CD4-positive, alpha-beta T cell (primary cell): ENCODE measurements around the gene STAT3. TPM values are rescaled to one million over a fixed set of nuclear protein-coding genes. Genes with fewer than 3 reads are reported as not detected.

ENCODE experiments used
- ATAC-seq: fragments of 200-7000 bp; cut with Tn5 transposase; one replicate; pipeline ENCODE4 v1.10.0; 2022; ENCODE audit warnings: mild to moderate bottlenecking; ENCODE audit not compliant: poor library complexity
- CTCF ChIA-PET: fragments of 350-600 bp; sonication (Branson Sonifier 250); formaldehyde crosslinking; loops from one replicate; lab custom pipeline; 2021; ENCODE audit warnings: antibody characterized with exemption, inconsistent platforms; lab: Charles Lee
- POLR2A ChIA-PET: fragments of 350-600 bp; sonication (Branson Sonifier 250); formaldehyde crosslinking; loops from one replicate; lab custom pipeline; 2021; ENCODE audit warnings: antibody characterized with exemption, inconsistent platforms; lab: Charles Lee
- DNase-seq, 14 experiments: peaks; one replicate each; pipeline ENCODE4 v3.0.0-alpha.2; 2013 to 2020; ENCODE audit warnings: mixed read lengths in 2 of 14
- H3K27ac ChIP-seq, 2 donors: one replicate each; pipeline versions ENCODE4 v1.5.1 to v1.7.0; 2013; ENCODE audit warnings: low read length in 2 of 2, low read depth in 1 of 2, mild to moderate bottlenecking in 1 of 2
- H3K27me3 ChIP-seq, 2 experiments: 1 replicate in 1 of 2; 2 replicates in 1 of 2; pipeline versions ENCODE4 v1.6.1 to v1.7.0; 2013; ENCODE audit warnings: low read length in 2 of 2, control low read depth in 1 of 2, mild to moderate bottlenecking in 1 of 2, moderate library complexity in 1 of 2; ENCODE audit not compliant: insufficient read depth in 2 of 2, control insufficient read depth in 1 of 2
- H3K36me3 ChIP-seq: one replicate; pipeline ENCODE4 v1.6.1; 2013; ENCODE audit warnings: low read length, control low read depth; ENCODE audit not compliant: insufficient read depth
- H3K4me1 ChIP-seq: one replicate; pipeline ENCODE4 v1.6.1; 2013; ENCODE audit warnings: low read length, control low read depth; ENCODE audit not compliant: insufficient read depth
- H3K4me3 ChIP-seq: one replicate; pipeline ENCODE4 v1.5.1; 2013; ENCODE audit warnings: mild to moderate bottlenecking, low read length, moderate library complexity
- H3K9me3 ChIP-seq, 2 experiments: 1 replicate in 1 of 2; 2 replicates in 1 of 2; pipeline versions ENCODE4 v1.6.1 to v1.7.0; 2013; ENCODE audit warnings: low read length in 2 of 2, mild to moderate bottlenecking in 2 of 2, control low read depth in 1 of 2, moderate library complexity in 1 of 2; ENCODE audit not compliant: control insufficient read depth in 1 of 2, insufficient read depth in 1 of 2
- H3K27ac Mint-ChIP-seq: one replicate; pipeline ENCODE4 v1.8.0; 2020; ENCODE audit warnings: mixed read lengths
- H3K27me3 Mint-ChIP-seq: one replicate; pipeline ENCODE4 v1.8.0; 2021; ENCODE audit warnings: mixed read lengths
- H3K36me3 Mint-ChIP-seq: one replicate; pipeline ENCODE4 v1.8.0; 2021; ENCODE audit warnings: low read depth, mixed read lengths
- H3K4me1 Mint-ChIP-seq: one replicate; pipeline ENCODE4 v1.8.0; 2021; ENCODE audit warnings: low read depth, mixed read lengths
- H3K4me3 Mint-ChIP-seq: one replicate; pipeline ENCODE4 v1.8.0; 2020; ENCODE audit warnings: mild to moderate bottlenecking, mixed read lengths
- H3K9me3 Mint-ChIP-seq: one replicate; pipeline ENCODE4 v1.8.0; 2020; ENCODE audit warnings: mixed read lengths
- intact Hi-C, 2 experiments: fragments of 100-400 bp; cut with DNase I in 1 of 2; cut with micrococcal nuclease in 1 of 2; formaldehyde crosslinking; loops; one replicate each; pipeline versions ENCODE4 v1.15.1 to v1.9.0; 2023 to 2025; cut with DNase I, micrococcal nuclease
- total RNA-seq, 174 experiments: library from RNA in 2 of 174; stranded (reverse) in 2 of 174; gene quantifications; one replicate each; pipeline ENCODE4 v1.2.3 and lab custom pipeline; 2021 to 2026
- TF ChIP-seq, protein P1 (sequence below): fragments of 200-600 bp; IDR thresholded peaks from one replicate; pipeline ENCODE4 v1.8.0; 2022; ENCODE audit warnings: antibody characterized with exemption, mild to moderate bottlenecking

The STAT3 gene
- total RNA-seq, 2 experiments from 2014 or later, result 315 to 319 TPM

DNA sequence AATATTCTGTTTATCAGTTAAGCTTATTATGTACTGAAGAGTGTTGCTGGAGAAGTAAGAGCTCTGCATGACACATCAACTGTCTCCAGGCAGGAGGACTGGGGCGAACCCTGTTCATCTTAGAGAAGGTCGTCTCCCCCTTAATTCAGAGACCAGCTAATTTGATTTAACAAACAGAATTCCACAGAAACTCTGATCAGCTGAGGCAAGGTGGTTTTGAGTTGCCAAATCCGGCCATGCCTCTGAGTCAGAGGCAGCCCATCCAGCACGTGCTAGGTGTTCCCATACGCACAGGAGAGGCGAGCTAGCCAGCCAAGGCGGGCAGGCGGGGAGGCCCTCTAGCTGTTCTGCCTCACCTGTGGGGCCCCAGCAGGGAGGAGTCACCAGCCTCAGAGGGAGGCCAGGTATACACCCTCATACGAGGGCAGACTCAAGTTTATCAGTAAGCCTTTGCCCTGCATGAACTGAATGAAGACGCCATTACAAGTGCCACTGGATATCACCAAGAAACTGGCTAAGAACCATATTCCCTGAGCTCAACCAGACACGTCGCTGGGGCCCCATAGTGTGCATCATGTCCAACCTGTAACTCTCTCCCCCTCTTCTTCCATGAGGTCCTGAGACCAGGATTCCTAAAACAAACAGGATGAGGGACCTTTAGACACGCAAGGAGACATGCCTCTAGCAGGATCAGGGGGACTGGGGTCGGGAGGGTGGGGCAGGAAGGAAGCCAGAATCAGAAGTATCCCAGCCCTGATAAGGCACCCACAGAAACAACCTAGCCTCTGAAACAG is 74.3 kb downstream of the STAT3 start:
- H3K9me3 ChIP-seq, result peaks cover 0 to 3% of the 10 kb centered on the region in 2 experiments
- Mint-ChIP-seq H3K4me1 (peaks cover 85% of the 10 kb centered on the region), H3K4me3 (peak overlapping the region; percentile 77), H3K27ac (peak overlapping the region; percentile 82), H3K36me3 (peaks cover 72% of the 10 kb centered on the region), H3K27me3 (no peaks in the 10 kb centered on the region), H3K9me3 (no peaks in the 10 kb centered on the region)
- DNase-seq, result peak in 9 of 14 experiments; percentile 26 to 61 (median 43)
- H3K27me3 ChIP-seq, result no peaks in the 10 kb centered on the region
- peak; percentile 25 for ATAC-seq
- H3K4me1 ChIP-seq, result peaks cover 66% of the 10 kb centered on the region
- intact Hi-C loops, result loop anchor here in 1 of 2 experiments (1.0 to 2.0 kb wide), 2 partner anchors 23 to 92 kb away; no protein-coding TSS in a partner anchor
- ChIA-PET POLR2A (interaction anchor here (0.8 to 9.3 kb wide), 10 partner anchors 8 to 222 kb away, joined by 3 to 75 read pairs (median 6); partner anchors contain the start of genes NAGLU, STAT3, STAT5A and STAT5B), CTCF (interaction anchor here (1.7 to 15.7 kb wide), 4 partner anchors 10 to 92 kb away, joined by 3 to 187 read pairs (median 44); no protein-coding TSS in a partner anchor)
- TF ChIP-seq, protein P1, sequence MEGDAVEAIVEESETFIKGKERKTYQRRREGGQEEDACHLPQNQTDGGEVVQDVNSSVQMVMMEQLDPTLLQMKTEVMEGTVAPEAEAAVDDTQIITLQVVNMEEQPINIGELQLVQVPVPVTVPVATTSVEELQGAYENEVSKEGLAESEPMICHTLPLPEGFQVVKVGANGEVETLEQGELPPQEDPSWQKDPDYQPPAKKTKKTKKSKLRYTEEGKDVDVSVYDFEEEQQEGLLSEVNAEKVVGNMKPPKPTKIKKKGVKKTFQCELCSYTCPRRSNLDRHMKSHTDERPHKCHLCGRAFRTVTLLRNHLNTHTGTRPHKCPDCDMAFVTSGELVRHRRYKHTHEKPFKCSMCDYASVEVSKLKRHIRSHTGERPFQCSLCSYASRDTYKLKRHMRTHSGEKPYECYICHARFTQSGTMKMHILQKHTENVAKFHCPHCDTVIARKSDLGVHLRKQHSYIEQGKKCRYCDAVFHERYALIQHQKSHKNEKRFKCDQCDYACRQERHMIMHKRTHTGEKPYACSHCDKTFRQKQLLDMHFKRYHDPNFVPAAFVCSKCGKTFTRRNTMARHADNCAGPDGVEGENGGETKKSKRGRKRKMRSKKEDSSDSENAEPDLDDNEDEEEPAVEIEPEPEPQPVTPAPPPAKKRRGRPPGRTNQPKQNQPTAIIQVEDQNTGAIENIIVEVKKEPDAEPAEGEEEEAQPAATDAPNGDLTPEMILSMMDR, result no peak
- no peak overlapping the region for H3K4me3 ChIP-seq
- H3K27ac ChIP-seq, result peak overlapping the region; percentile 52 to 64
- peaks cover 63% of the 10 kb centered on the region for H3K36me3 ChIP-seq

DNA sequence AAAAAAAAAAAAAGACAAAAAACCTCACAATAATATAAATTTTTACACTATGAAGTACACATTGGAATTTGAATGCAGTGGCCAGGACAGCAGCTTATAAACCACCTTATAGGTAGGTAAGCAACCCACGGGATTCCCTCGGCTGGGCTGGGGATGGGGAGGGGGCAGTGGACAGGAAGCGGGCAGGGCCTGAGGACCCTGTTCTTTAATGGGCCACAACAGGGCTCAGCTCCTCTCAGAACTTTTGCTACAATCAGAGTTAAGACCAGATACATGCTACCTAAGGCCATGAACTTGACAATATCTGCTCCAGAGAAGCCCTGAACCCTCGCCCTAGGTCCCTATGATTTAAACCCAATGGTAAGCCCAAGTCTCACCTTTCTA is 74.9 kb downstream of the STAT3 start:
- Mint-ChIP-seq H3K4me1 (peaks cover 82% of the 10 kb centered on the region), H3K27me3 (no peaks in the 10 kb centered on the region), H3K4me3 (peak overlapping the region; percentile 77), H3K36me3 (peaks cover 74% of the 10 kb centered on the region), H3K27ac (peak overlapping the region; percentile 82), H3K9me3 (no peaks in the 10 kb centered on the region)
- no peak for DNase-seq
- Histone ChIP-seq H3K4me1 (peaks cover 66% of the 10 kb centered on the region), H3K4me3 (no peak overlapping the region), H3K36me3 (peaks cover 63% of the 10 kb centered on the region), H3K9me3 (peaks cover 0 to 3% of the 10 kb centered on the region in 2 experiments), H3K27ac (peak overlapping the region; percentile 52 to 64), H3K27me3 (no peaks in the 10 kb centered on the region)
- intact Hi-C loops, result no loop called here
- ChIA-PET POLR2A (interaction anchor here (0.8 to 9.3 kb wide), 12 partner anchors 9 to 109 kb away, joined by 3 to 75 read pairs (median 6); partner anchors contain the start of genes CAVIN1, STAT3, STAT5A and STAT5B), CTCF (interaction anchor here (1.7 to 15.7 kb wide), 4 partner anchors 10 to 92 kb away, joined by 3 to 187 read pairs (median 44); no protein-coding TSS in a partner anchor)
- ATAC-seq, result no peak
- TF ChIP-seq, protein P1, result no peak

DNA sequence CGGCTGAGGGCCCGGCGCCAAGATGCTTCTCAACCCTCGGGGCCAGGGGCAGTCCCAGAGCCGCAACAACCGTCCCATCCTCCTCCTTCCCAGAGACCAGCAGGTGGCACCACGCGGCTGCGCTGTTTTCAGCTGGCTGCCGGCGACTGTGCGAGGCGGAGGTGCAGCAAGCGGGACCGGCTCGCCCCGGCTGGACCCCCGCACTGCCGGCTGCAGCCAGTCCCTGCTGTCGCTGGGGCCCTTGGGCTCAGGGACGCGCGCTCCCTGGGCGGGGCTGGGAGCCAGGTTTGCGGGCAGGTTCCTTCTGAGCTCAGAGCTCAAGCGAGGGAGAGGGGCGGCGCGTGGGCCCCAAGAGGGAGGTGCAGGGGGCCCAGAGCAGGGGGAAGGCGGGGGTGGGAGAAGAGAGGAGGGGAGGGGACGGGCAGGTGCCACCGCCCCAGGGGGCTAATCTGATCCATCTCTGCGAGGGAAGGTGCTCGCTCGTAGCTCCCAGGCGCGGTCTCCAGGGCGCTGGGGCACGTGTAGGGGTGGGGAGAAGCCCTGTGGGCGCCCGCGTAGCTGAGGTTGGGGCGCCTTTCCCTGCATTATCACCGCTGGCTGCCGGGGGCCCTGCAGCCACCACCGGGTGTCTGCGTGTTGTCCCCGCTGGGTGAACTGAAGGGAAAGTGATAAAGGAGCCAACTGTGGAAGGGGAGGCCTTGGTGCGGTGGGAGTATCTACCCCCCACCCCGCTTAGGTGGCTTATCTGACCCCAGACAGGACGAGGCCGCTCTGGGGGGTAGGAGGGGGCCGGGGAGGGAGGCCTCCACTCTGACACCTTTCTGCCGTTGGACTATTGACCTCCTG is 75.7 kb downstream of the STAT3 start:
- H3K36me3 ChIP-seq, result peaks cover 63% of the 10 kb centered on the region
- H3K9me3 ChIP-seq, result peaks cover 0 to 3% of the 10 kb centered on the region in 2 experiments
- DNase-seq, result peak; percentile 62 to 91 (median 73)
- POLR2A ChIA-PET, result interaction anchor here (0.6 to 9.3 kb wide), 20 partner anchors 8 to 262 kb away, joined by 3 to 75 read pairs (median 4); partner anchors contain the start of genes CAVIN1, STAT3 and STAT5A
- TF ChIP-seq, protein P1, result peak; percentile 59
- H3K27ac ChIP-seq, result peak overlapping the region; percentile 41 to 64
- peak overlapping the region; percentile 40 for H3K4me3 ChIP-seq
- H3K36me3 Mint-ChIP-seq, result peaks cover 76% of the 10 kb centered on the region
- H3K27me3 Mint-ChIP-seq, result no peaks in the 10 kb centered on the region
- no peaks in the 10 kb centered on the region for H3K27me3 ChIP-seq
- H3K9me3 Mint-ChIP-seq, result no peaks in the 10 kb centered on the region
- ATAC-seq, result peak; percentile 61
- peaks cover 82% of the 10 kb centered on the region for H3K4me1 Mint-ChIP-seq
- CTCF ChIA-PET, result interaction anchor here (0.6 to 15.7 kb wide), 21 partner anchors 11 to 215 kb away, joined by 3 to 187 read pairs (median 4); partner anchors contain the start of genes CAVIN1, GHDC, KCNH4 and STAT3
- intact Hi-C loops, result no loop called here
- H3K27ac Mint-ChIP-seq, result peak overlapping the region; percentile 82
- H3K4me3 Mint-ChIP-seq, result peak overlapping the region; percentile 80
- H3K4me1 ChIP-seq, result peaks cover 66% of the 10 kb centered on the region
